MM.1S (cell line): Measurements from ENCODE around the gene RPL29.

Source experiments
- DNase-seq: peaks from one replicate; pipeline ENCODE4 v3.0.0-alpha.2; 2015
- H2AFZ ChIP-seq: fragments of 300-600 bp; sonication (generic); 2 replicates; pipeline ENCODE4 v1.6.0; 2016; ENCODE audit warnings: antibody characterized with exemption, low read length
- H3F3A ChIP-seq: fragments of 300-600 bp; sonication (generic); 2 replicates; pipeline ENCODE4 v1.6.1; 2016; ENCODE audit warnings: mild to moderate bottlenecking, antibody characterized with exemption, low read length, moderate library complexity, mixed read lengths; ENCODE audit not compliant: insufficient read depth
- H3K27ac ChIP-seq: fragments of 300-600 bp; sonication (generic); 2 replicates; pipeline ENCODE4 v1.5.1; 2016; ENCODE audit warnings: mild to moderate bottlenecking, low read length
- H3K27me3 ChIP-seq: fragments of 300-600 bp; sonication (generic); replicated peaks from 2 replicates; pipeline ENCODE4 v1.6.0; 2016; ENCODE audit warnings: low read length; ENCODE audit not compliant: insufficient read depth
- H3K36me3 ChIP-seq: fragments of 300-600 bp; sonication (generic); replicated peaks from 2 replicates; pipeline ENCODE4 v1.6.1; 2016; ENCODE audit warnings: mild to moderate bottlenecking, low read length, mixed read lengths; ENCODE audit not compliant: insufficient read depth
- H3K4me1 ChIP-seq: fragments of 300-600 bp; sonication (generic); 2 replicates; pipeline ENCODE4 v1.6.1; 2016; ENCODE audit warnings: low read length, mixed read lengths
- H3K4me2 ChIP-seq: fragments of 300-600 bp; sonication (generic); 2 replicates; pipeline ENCODE4 v1.6.0; 2016; ENCODE audit warnings: low read depth, low read length
- H3K4me3 ChIP-seq: fragments of 300-600 bp; sonication (generic); 2 replicates; pipeline ENCODE4 v1.5.1; 2016; ENCODE audit warnings: low read length, mixed read lengths
- H3K79me2 ChIP-seq: fragments of 300-600 bp; sonication (generic); 2 replicates; pipeline ENCODE4 v1.6.1; 2016; ENCODE audit warnings: mixed run types, low read length, mixed read lengths
- H3K9ac ChIP-seq: fragments of 300-600 bp; sonication (generic); 2 replicates; pipeline ENCODE4 v1.6.1; 2016; ENCODE audit warnings: low read length, mixed read lengths
- H3K9me2 ChIP-seq: fragments of 300-600 bp; sonication (generic); replicated peaks from 2 replicates; pipeline ENCODE4 v1.6.1; 2016; ENCODE audit warnings: mild to moderate bottlenecking, low read length, mixed read lengths; ENCODE audit not compliant: insufficient read depth
- H3K9me3 ChIP-seq: fragments of 300-600 bp; sonication (generic); replicated peaks from 2 replicates; pipeline ENCODE4 v1.6.1; 2016; ENCODE audit warnings: mild to moderate bottlenecking, low read length, mixed read lengths; ENCODE audit not compliant: insufficient read depth
- H4K20me1 ChIP-seq: fragments of 300-600 bp; sonication (generic); 2 replicates; pipeline ENCODE4 v1.6.1; 2016; ENCODE audit warnings: mild to moderate bottlenecking, low read length, moderate library complexity, mixed read lengths; ENCODE audit not compliant: insufficient read depth
- CTCF ChIP-seq: fragments of 300-600 bp; sonication (generic); IDR thresholded peaks from 2 replicates; pipeline ENCODE4 v1.5.1; 2016; ENCODE audit warnings: antibody characterized with exemption, low read length, mixed read lengths
- EZH2 ChIP-seq: fragments of 300-600 bp; sonication (generic); optimal IDR thresholded peaks from 2 replicates; pipeline ENCODE3; 2017; ENCODE audit warnings: low read depth, mild to moderate bottlenecking, antibody characterized with exemption, low read length, mixed read lengths
- EZH2phosphoT487 ChIP-seq: fragments of 300-600 bp; sonication (generic); IDR thresholded peaks from 2 replicates; pipeline ENCODE4 v1.6.1; 2018; ENCODE audit warnings: antibody characterized with exemption, low read length

The RPL29 gene

GRCh38 chr3:51954105-51954504, 41.6 kb downstream of the RPL29 start:
- Histone ChIP-seq H3K4me1 (no peaks in the 10 kb centered on the region), H3F3A (no peaks in the 10 kb centered on the region), H2AFZ (no peak overlapping the region), H3K27me3 (peaks cover 12% of the 10 kb centered on the region; the same call in 1 of the 2 replicates), H4K20me1 (no peaks in the 10 kb centered on the region), H3K36me3 (no peaks in the 10 kb centered on the region), H3K27ac (no peak overlapping the region), H3K9me3 (no peaks in the 10 kb centered on the region), H3K9me2 (no peaks in the 10 kb centered on the region), H3K9ac (no peak overlapping the region), H3K79me2 (no peaks in the 10 kb centered on the region), H3K4me2 (no peak overlapping the region), H3K4me3 (no peak overlapping the region)
- no peak for DNase-seq
- TF ChIP-seq EZH2phosphoT487: no peak
- TF ChIP-seq EZH2: no peak
- TF ChIP-seq CTCF: no peak

- H3K79me2 ChIP-seq: no peaks in the 10 kb centered on the region
- no peaks in the 10 kb centered on the region for H3K9me3 ChIP-seq
- H4K20me1 ChIP-seq: no peaks in the 10 kb centered on the region
- no peak overlapping the region for H3K9ac ChIP-seq
- no peak overlapping the region for H3K4me3 ChIP-seq
- no peak overlapping the region for H3K27ac ChIP-seq
- no peaks in the 10 kb centered on the region for H3K9me2 ChIP-seq
- TF ChIP-seq EZH2 (no peak), CTCF (no peak), EZH2phosphoT487 (no peak)
- H3F3A ChIP-seq: no peaks in the 10 kb centered on the region
- no peak overlapping the region for H2AFZ ChIP-seq
- no peak for DNase-seq
- peaks cover 12% of the 10 kb centered on the region; the same call in 1 of the 2 replicates for H3K27me3 ChIP-seq
- no peak overlapping the region for H3K4me2 ChIP-seq
- no peaks in the 10 kb centered on the region for H3K4me1 ChIP-seq
- H3K36me3 ChIP-seq: no peaks in the 10 kb centered on the region
Observed at GRCh38 chr3:51953445-51953844, 42.2 kb downstream of the RPL29 start.

- Histone ChIP-seq H3F3A (no peaks in the 10 kb centered on the region), H3K36me3 (no peaks in the 10 kb centered on the region), H3K27ac (no peak overlapping the region), H3K9ac (no peak overlapping the region), H3K79me2 (no peaks in the 10 kb centered on the region), H3K9me3 (no peaks in the 10 kb centered on the region), H3K4me2 (no peak overlapping the region), H3K27me3 (peaks cover 12% of the 10 kb centered on the region; the same call in 1 of the 2 replicates), H4K20me1 (no peaks in the 10 kb centered on the region), H3K9me2 (no peaks in the 10 kb centered on the region), H3K4me3 (no peak overlapping the region), H3K4me1 (no peaks in the 10 kb centered on the region), H2AFZ (no peak overlapping the region)
- no peak for DNase-seq
- TF ChIP-seq EZH2phosphoT487 (no peak), EZH2 (no peak), CTCF (no peak)
Observed at GRCh38 chr3:51950899-51951298, 44.8 kb downstream of the RPL29 start.
